Stimulated activated naive CD8-positive, alpha-beta T cell treated with anti-CD3 and anti-CD28 coated beads, Interleukin-15, amount 100 ng/mL, for 72 hours (primary cell): ENCODE results near the gene HSPA12B.

Source experiments
- ATAC-seq: fragments of 150-1000 bp; cut with Tn5 transposase; 2 replicates; pipeline ENCODE4 v1.10.0; 2021; ENCODE audit warnings: mild to moderate bottlenecking, moderate library complexity
- DNase-seq, 2 donors: peaks; one replicate each; pipeline ENCODE4 v3.0.0; 2021 to 2022
- H3K27ac Mint-ChIP-seq, 2 donors: one replicate each; pipeline ENCODE4 v1.8.0; 2022; ENCODE audit warnings: mild to moderate bottlenecking in 2 of 2, mixed read lengths in 2 of 2, moderate library complexity in 2 of 2
- H3K27me3 Mint-ChIP-seq: one replicate; pipeline ENCODE4 v1.8.0; 2022; ENCODE audit warnings: mixed read lengths
- H3K4me1 Mint-ChIP-seq: one replicate; pipeline ENCODE4 v1.8.0; 2022; ENCODE audit warnings: mild to moderate bottlenecking, mixed read lengths
- H3K4me3 Mint-ChIP-seq, 2 donors: one replicate each; pipeline ENCODE4 v1.8.0; 2022; ENCODE audit warnings: mild to moderate bottlenecking in 2 of 2, mixed read lengths in 2 of 2, moderate library complexity in 1 of 2
- H3K9me3 Mint-ChIP-seq, 2 donors: one replicate each; pipeline ENCODE4 v1.8.0; 2022; ENCODE audit warnings: mixed read lengths in 2 of 2

HSPA12B gene

GRCh38 chr20:3747471-3747870 is 15.0 kb downstream of the HSPA12B start:
- no peak for DNase-seq
- H3K4me3 Mint-ChIP-seq = no peak overlapping the region
- H3K4me1 Mint-ChIP-seq = peaks cover 27% of the 10 kb centered on the region
- H3K27me3 Mint-ChIP-seq = peaks cover 40% of the 10 kb centered on the region
- H3K9me3 Mint-ChIP-seq = no peaks in the 10 kb centered on the region
- H3K27ac Mint-ChIP-seq = peak overlapping the region in 1 of 2 donors; percentile 28
- no peak for ATAC-seq

GRCh38 chr20:3748073-3748472 is 15.6 kb downstream of the HSPA12B start:
- Mint-ChIP-seq H3K9me3 (no peaks in the 10 kb centered on the region), H3K27me3 (peaks cover 40% of the 10 kb centered on the region), H3K27ac (no peak overlapping the region), H3K4me3 (no peak overlapping the region), H3K4me1 (peaks cover 30% of the 10 kb centered on the region)
- DNase-seq (no peak), ATAC-seq (no peak)

GRCh38 chr20:3749087-3749688 is 16.7 kb downstream of the HSPA12B start:
- Mint-ChIP-seq H3K4me3 (no peak overlapping the region), H3K27me3 (peaks cover 39% of the 10 kb centered on the region), H3K9me3 (no peaks in the 10 kb centered on the region)

GRCh38 chr20:3749689-3750531 is 17.4 kb downstream of the HSPA12B start:
- Mint-ChIP-seq H3K9me3 (no peaks in the 10 kb centered on the region), H3K4me1 (peaks cover 26% of the 10 kb centered on the region), H3K4me3 (no peak overlapping the region), H3K27ac (no peak overlapping the region), H3K27me3 (peaks cover 31% of the 10 kb centered on the region)
- DNase-seq (peak; percentile 52 to 71), ATAC-seq (peak; percentile 60)

More at GRCh38 chr20:3749087-3749688, 16.7 kb downstream of the HSPA12B start:
- H3K4me1 Mint-ChIP-seq = peaks cover 30% of the 10 kb centered on the region
- DNase-seq (no peak), ATAC-seq (peak; percentile 4)
- H3K27ac Mint-ChIP-seq = no peak overlapping the region

- Mint-ChIP-seq H3K27ac (no peak overlapping the region), H3K9me3 (no peaks in the 10 kb centered on the region), H3K4me3 (peak overlapping the region in 1 of 2 donors; percentile 78), H3K4me1 (peaks cover 15% of the 10 kb centered on the region), H3K27me3 (peaks cover 21% of the 10 kb centered on the region)
- DNase-seq (no peak), ATAC-seq (no peak)
These were observed 18.8 kb downstream of the HSPA12B start for GRCh38 chr20:3751305-3751674.

GRCh38 chr20:3751675-3752385 is 19.3 kb downstream of the HSPA12B start:
- Mint-ChIP-seq H3K4me3 (peak overlapping the region; percentile 64 to 78), H3K27me3 (peaks cover 16% of the 10 kb centered on the region), H3K4me1 (peaks cover 15% of the 10 kb centered on the region), H3K9me3 (no peaks in the 10 kb centered on the region), H3K27ac (no peak overlapping the region)
- DNase-seq (peak; percentile 64 to 71), ATAC-seq (peak; percentile 58)

GRCh38 chr20:3752386-3752759 is 19.9 kb downstream of the HSPA12B start:
- no peak for DNase-seq
- Mint-ChIP-seq H3K4me3 (peak overlapping the region; percentile 64 to 78), H3K9me3 (no peaks in the 10 kb centered on the region), H3K4me1 (peaks cover 15% of the 10 kb centered on the region), H3K27ac (no peak overlapping the region), H3K27me3 (peaks cover 11% of the 10 kb centered on the region)
- no peak for ATAC-seq

- H3K4me1 Mint-ChIP-seq = peaks cover 15% of the 10 kb centered on the region
- no peaks in the 10 kb centered on the region for H3K9me3 Mint-ChIP-seq
- no peak overlapping the region for H3K4me3 Mint-ChIP-seq
- ATAC-seq = peak; percentile 61
- no peak overlapping the region for H3K27ac Mint-ChIP-seq
- peak; percentile 39 to 59 for DNase-seq
- H3K27me3 Mint-ChIP-seq = peaks cover 5% of the 10 kb centered on the region
These were observed 20.6 kb downstream of the HSPA12B start for GRCh38 chr20:3753098-3753497.

- peaks cover 5% of the 10 kb centered on the region for H3K27me3 Mint-ChIP-seq
- peaks cover 15% of the 10 kb centered on the region for H3K4me1 Mint-ChIP-seq
- DNase-seq (no peak), ATAC-seq (no peak)
- H3K4me3 Mint-ChIP-seq = no peak overlapping the region
- H3K9me3 Mint-ChIP-seq = no peaks in the 10 kb centered on the region
- H3K27ac Mint-ChIP-seq = no peak overlapping the region
These were observed 21.2 kb downstream of the HSPA12B start for GRCh38 chr20:3753501-3754275.

- no peak overlapping the region for H3K27ac Mint-ChIP-seq
- DNase-seq = no peak
- peaks cover 15% of the 10 kb centered on the region for H3K4me1 Mint-ChIP-seq
- no peak for ATAC-seq
- no peaks in the 10 kb centered on the region for H3K9me3 Mint-ChIP-seq
- H3K4me3 Mint-ChIP-seq = no peak overlapping the region
- peaks cover 1% of the 10 kb centered on the region for H3K27me3 Mint-ChIP-seq
These were observed 21.8 kb downstream of the HSPA12B start for GRCh38 chr20:3754276-3754630.

GRCh38 chr20:3755269-3755668 is 22.8 kb downstream of the HSPA12B start:
- Mint-ChIP-seq H3K27ac (peak overlapping the region in 1 of 2 donors; percentile 87), H3K4me1 (peaks cover 10% of the 10 kb centered on the region), H3K4me3 (no peak overlapping the region), H3K9me3 (no peaks in the 10 kb centered on the region), H3K27me3 (no peaks in the 10 kb centered on the region)
- ATAC-seq (no peak), DNase-seq (no peak)

GRCh38 chr20:3755814-3756480 is 23.5 kb downstream of the HSPA12B start:
- Mint-ChIP-seq H3K4me1 (peaks cover 10% of the 10 kb centered on the region), H3K9me3 (no peaks in the 10 kb centered on the region), H3K27me3 (no peaks in the 10 kb centered on the region), H3K4me3 (no peak overlapping the region), H3K27ac (peak overlapping the region in 1 of 2 donors; percentile 87)
- ATAC-seq = no peak
- no peak for DNase-seq

- Mint-ChIP-seq H3K27me3 (no peaks in the 10 kb centered on the region), H3K9me3 (no peaks in the 10 kb centered on the region), H3K4me1 (peaks cover 5% of the 10 kb centered on the region), H3K27ac (no peak overlapping the region), H3K4me3 (no peak overlapping the region)
- ATAC-seq (no peak), DNase-seq (no peak)
These were observed 24.8 kb downstream of the HSPA12B start for GRCh38 chr20:3757268-3757667.

- Mint-ChIP-seq H3K4me3 (no peak overlapping the region), H3K27ac (no peak overlapping the region), H3K4me1 (no peaks in the 10 kb centered on the region), H3K9me3 (no peaks in the 10 kb centered on the region), H3K27me3 (no peaks in the 10 kb centered on the region)
- DNase-seq (no peak), ATAC-seq (no peak)
These were observed 26.1 kb downstream of the HSPA12B start for GRCh38 chr20:3758566-3758965.

GRCh38 chr20:3759316-3759823 is 26.9 kb downstream of the HSPA12B start:
- no peak overlapping the region for H3K4me3 Mint-ChIP-seq

More at GRCh38 chr20:3759316-3759823, 26.9 kb downstream of the HSPA12B start:
- ATAC-seq (no peak), DNase-seq (no peak)
- H3K27ac Mint-ChIP-seq = peak overlapping the region in 1 of 2 donors; percentile 75
- H3K4me1 Mint-ChIP-seq = peaks cover 3% of the 10 kb centered on the region
- no peaks in the 10 kb centered on the region for H3K9me3 Mint-ChIP-seq
- H3K27me3 Mint-ChIP-seq = no peaks in the 10 kb centered on the region
